ENCODE measurements around the gene STK16. TPM values are rescaled to one million over a fixed set of nuclear protein-coding genes. Genes with fewer than 3 reads are reported as not detected.

The STK16 gene
- total RNA-seq, 1 donor from 2014 or later, result 19.1 TPM

DNA sequence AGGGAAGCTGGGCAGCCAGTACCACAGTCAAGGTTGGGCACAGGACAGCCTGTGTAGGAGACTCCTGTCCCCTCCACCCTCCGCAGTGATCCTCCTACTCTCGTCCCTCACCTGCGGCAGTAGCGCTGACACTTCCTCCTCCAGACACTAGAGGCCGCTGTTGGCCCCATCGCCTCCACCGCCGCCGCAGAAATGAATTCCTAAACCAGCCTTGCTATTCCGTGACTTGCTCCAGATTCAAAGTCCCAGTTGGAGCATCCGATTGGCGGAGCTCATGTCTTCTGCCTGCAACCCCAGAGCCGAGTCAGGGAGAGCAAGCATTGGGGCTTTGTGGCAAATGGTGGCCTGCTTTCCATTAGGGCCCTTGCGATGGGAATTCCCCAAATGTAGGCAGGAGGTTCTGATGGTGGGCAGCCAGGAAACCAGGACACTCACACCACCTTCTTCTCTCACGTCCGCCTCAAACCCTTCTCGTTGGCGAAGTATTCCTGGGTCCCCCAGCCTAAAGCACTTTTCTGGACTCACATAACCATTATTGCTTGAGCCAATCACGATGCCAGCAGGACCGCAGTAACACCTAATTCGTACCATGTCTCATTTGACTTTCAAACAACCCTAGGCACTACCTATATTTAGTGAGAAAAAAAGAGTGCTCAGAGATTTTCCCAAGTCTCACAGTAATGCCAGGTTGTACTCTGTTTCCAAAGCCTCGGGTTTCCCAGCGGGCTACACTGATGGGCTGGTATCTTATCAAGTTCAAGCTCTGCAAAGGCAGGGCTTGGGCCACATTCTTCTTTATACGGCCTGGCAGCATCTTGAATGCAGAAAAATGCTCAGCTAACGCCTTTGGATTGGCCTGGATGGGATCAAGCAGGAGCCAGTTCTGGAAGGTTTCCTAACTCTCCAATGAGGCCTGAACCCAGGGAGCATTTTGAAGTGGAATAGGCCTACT lies 32.7 kb downstream of the STK16 start:
- Histone ChIP-seq H3K4me1 (ENCODE audit: insufficient read depth, low read length) (peaks cover 42% of the 10 kb centered on the region), H2AFZ (ENCODE audit: low read depth, low read length) (peak overlapping the region; percentile 64), H3K79me2 (ENCODE audit: insufficient read depth, low read length) (peaks cover 13% of the 10 kb centered on the region), H3K27ac (ENCODE audit: low read depth, low read length) (peak overlapping the region; percentile 92), H3K4me3 (ENCODE audit: insufficient read depth, low read depth, low read length) (peak overlapping the region; percentile 22), H3K4me2 (ENCODE audit: low read length) (peak overlapping the region; percentile 76), H3K9ac (ENCODE audit: low read length) (peak overlapping the region; percentile 83), H3K9me3 (ENCODE audit: insufficient read depth, low read depth, low read length) (no peaks in the 10 kb centered on the region), H3K27me3 (ENCODE audit: insufficient read depth, low read length) (no peaks in the 10 kb centered on the region), H3K36me3 (ENCODE audit: insufficient read depth, low read length) (no peaks in the 10 kb centered on the region), H4K20me1 (ENCODE audit: insufficient read depth, low read length) (peaks cover 4% of the 10 kb centered on the region)
- DNase-seq (ENCODE audit: low read depth) (peak; percentile 60), FAIRE-seq (peak; percentile 20)
- Mint-ChIP-seq H3K4me1 (ENCODE audit: low read depth, unreplicated experiment) (peaks cover 48% of the 10 kb centered on the region), H3K36me3 (ENCODE audit: low read depth, unreplicated experiment) (peaks cover 12% of the 10 kb centered on the region), H3K9me3 (ENCODE audit: unreplicated experiment) (no peaks in the 10 kb centered on the region), H3K4me3 (ENCODE audit: unreplicated experiment) (peak overlapping the region; percentile 64), H3K27me3 (ENCODE audit: low read depth, unreplicated experiment) (no peaks in the 10 kb centered on the region), H3K27ac (ENCODE audit: unreplicated experiment) (peak overlapping the region; percentile 98)
- TF ChIP-seq, protein P1, sequence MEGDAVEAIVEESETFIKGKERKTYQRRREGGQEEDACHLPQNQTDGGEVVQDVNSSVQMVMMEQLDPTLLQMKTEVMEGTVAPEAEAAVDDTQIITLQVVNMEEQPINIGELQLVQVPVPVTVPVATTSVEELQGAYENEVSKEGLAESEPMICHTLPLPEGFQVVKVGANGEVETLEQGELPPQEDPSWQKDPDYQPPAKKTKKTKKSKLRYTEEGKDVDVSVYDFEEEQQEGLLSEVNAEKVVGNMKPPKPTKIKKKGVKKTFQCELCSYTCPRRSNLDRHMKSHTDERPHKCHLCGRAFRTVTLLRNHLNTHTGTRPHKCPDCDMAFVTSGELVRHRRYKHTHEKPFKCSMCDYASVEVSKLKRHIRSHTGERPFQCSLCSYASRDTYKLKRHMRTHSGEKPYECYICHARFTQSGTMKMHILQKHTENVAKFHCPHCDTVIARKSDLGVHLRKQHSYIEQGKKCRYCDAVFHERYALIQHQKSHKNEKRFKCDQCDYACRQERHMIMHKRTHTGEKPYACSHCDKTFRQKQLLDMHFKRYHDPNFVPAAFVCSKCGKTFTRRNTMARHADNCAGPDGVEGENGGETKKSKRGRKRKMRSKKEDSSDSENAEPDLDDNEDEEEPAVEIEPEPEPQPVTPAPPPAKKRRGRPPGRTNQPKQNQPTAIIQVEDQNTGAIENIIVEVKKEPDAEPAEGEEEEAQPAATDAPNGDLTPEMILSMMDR (IDR thresholded peaks at IDR 0.05; ENCODE audit: insufficient read depth, low read depth, low read length), result peak; percentile 78
- TF ChIP-seq EZH2 (IDR thresholded peaks at IDR 0.05; ENCODE audit: insufficient read depth, low read length), result no peak

DNA sequence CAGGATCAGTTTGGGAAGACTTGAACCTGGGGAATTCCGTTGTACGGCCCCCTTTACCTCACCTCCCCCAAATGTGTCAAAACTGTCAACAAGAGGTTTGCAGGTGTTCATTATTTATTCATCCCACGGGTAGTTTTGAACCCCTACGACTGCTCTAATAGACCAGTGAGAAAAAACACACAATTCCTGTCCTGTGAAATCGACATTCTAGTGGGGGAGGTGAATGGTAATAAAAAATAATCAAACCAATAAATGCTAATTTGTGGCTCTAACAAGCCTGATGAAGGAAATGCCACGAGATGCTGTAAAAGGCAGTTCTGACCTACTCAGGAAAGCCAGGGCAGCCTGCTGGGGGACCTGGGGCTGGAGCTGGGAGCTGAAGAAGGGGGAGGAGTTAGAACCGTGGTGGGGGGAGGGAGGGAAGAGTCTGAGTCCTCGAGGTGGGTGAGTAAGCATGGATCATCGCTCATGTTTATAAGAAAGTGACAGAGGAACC lies 33.4 kb downstream of the STK16 start:
- Histone ChIP-seq H4K20me1 (ENCODE audit: insufficient read depth, low read length) (peaks cover 4% of the 10 kb centered on the region), H3K36me3 (ENCODE audit: insufficient read depth, low read length) (no peaks in the 10 kb centered on the region), H3K27ac (ENCODE audit: low read depth, low read length) (peak overlapping the region; percentile 92), H3K4me2 (ENCODE audit: low read length) (peak overlapping the region; percentile 76), H3K9me3 (ENCODE audit: insufficient read depth, low read depth, low read length) (no peaks in the 10 kb centered on the region), H2AFZ (ENCODE audit: low read depth, low read length) (peak overlapping the region; percentile 64), H3K4me1 (ENCODE audit: insufficient read depth, low read length) (peaks cover 38% of the 10 kb centered on the region), H3K27me3 (ENCODE audit: insufficient read depth, low read length) (no peaks in the 10 kb centered on the region), H3K9ac (ENCODE audit: low read length) (peak overlapping the region; percentile 83), H3K79me2 (ENCODE audit: insufficient read depth, low read length) (peaks cover 13% of the 10 kb centered on the region), H3K4me3 (ENCODE audit: insufficient read depth, low read depth, low read length) (peak overlapping the region; percentile 22)
- Mint-ChIP-seq H3K27me3 (ENCODE audit: low read depth, unreplicated experiment) (no peaks in the 10 kb centered on the region), H3K9me3 (ENCODE audit: unreplicated experiment) (no peaks in the 10 kb centered on the region), H3K36me3 (ENCODE audit: low read depth, unreplicated experiment) (peaks cover 13% of the 10 kb centered on the region), H3K27ac (ENCODE audit: unreplicated experiment) (peak overlapping the region; percentile 98), H3K4me3 (ENCODE audit: unreplicated experiment) (peak overlapping the region; percentile 82), H3K4me1 (ENCODE audit: low read depth, unreplicated experiment) (peaks cover 45% of the 10 kb centered on the region)
- no peak for FAIRE-seq
- no peak for TF ChIP-seq EZH2 (IDR thresholded peaks at IDR 0.05; ENCODE audit: insufficient read depth, low read length)
- TF ChIP-seq, protein P1 (IDR thresholded peaks at IDR 0.05; ENCODE audit: insufficient read depth, low read depth, low read length), result no peak
- DNase-seq (ENCODE audit: low read depth), result no peak

Data from astrocyte (in vitro differentiated cells and primary cell).